GM21423 (cell line): ENCODE results near the gene CTBP1.

ENCODE experiments used
- ATAC-seq: cut with Tn5 transposase; IDR thresholded peaks from one replicate; pipeline ENCODE4 v1.9.1; 2021; ENCODE audit warnings: mild to moderate bottlenecking, moderate library complexity; ENCODE audit not compliant: unreplicated experiment

CTBP1 gene

DNA sequence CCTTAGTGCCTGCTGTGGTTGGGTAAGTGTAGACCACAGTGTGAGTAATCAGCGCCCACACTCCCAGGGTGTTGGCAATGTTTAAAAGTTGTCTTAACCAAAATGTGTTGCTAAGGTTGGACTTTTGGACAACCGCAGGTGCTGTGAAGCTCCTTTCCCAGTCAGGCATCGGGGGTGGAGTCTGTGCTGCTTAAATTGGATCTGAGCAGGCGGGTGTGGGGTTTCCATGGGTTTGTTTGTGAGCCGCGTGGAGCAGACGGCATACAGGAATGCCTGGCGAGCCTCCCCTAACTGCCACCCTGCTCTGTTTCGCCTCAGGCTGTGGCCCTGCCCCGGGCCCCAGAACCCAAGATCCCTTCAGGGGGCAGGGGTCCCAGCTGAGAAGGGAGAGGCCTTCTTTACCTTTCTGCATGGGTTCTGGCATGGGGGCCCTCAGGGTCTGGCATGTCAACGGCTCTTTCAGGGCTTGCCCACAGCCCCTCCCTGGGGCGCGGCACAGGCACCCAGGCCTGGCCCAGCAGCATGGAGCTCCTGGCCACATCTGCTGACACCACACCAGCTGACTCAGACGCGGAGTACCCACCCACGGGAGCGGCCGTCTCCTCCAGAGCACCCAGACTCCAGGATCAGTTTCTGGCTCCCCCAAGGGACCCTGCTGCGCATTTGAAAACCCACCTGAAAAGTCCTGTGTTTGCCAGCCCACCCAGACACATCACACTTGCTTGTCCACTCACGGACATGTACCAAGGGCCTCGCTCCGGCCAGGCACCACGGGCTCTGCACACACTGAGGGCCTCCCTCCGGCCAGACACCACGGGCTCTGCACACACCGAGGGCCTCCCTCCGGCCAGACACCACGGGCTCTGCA lies 71.4 kb downstream of the CTBP1 start:
- no peak for ATAC-seq

DNA sequence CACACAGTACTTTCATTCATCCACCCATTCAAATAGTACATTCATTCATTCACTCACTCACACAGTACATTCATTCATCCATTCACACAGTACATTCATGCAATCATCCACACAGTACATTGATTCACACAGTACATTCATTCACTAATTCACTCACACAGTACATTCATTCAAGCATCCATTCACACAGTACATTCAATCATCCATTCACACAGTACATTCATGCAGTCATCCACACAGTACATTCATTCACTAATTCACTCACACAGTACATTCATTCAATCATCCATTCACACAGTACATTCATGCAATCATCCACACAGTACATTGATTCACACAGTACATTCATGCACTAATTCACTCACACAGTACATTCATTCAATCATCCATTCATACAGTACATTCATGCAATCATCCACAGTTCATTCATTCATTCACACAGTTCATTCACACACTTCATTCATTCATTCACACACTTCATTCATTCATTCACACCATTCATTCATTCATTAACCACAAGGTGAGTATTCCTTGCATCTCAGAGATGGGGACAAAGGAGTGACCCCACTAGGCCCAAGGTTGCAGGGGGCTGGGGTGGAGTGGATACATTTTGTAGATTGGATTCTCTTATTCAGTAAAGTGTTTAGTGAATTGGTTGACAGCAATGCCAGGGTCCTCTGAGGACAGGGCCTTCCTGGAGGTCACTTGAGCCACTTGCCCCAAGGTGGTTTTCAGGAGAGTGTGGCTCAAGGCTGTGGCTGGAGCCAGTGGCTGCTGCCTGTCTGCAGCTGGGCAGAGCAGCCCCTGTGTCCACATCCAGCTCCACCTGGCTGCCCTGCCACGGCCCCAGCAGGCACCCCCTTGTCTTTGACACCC lies 72.3 kb downstream of the CTBP1 start:
- no peak for ATAC-seq

DNA sequence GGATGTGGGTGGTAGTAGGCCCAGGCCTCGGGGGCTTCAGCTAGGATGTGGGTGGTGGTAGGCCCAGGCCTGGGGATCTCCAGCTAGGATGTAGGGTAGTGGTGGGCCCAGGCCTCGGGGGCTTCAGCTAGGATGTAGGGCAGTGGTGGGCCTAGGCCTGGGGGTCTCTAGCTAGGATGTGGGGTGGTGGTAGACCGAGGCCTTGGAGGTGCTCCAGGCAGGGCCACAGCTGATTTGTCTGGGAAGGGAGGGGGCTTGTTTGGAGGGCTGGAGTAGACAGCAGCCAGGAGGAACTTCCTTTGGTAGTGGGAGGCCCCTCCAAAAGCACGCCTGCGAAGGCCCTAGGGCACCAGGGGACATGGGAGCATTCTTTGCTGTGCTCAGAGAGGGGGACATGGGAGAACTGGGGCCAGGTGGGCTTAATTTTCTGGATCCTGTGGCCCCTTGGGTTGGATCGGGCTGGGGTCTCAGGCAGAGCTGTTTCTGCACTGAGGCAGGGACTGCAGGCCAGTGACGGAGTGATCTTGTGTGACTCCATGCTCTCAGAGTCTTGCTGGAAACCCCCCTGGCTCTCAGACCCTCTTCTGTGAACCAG lies 73.2 kb downstream of the CTBP1 start:
- no peak for ATAC-seq

DNA sequence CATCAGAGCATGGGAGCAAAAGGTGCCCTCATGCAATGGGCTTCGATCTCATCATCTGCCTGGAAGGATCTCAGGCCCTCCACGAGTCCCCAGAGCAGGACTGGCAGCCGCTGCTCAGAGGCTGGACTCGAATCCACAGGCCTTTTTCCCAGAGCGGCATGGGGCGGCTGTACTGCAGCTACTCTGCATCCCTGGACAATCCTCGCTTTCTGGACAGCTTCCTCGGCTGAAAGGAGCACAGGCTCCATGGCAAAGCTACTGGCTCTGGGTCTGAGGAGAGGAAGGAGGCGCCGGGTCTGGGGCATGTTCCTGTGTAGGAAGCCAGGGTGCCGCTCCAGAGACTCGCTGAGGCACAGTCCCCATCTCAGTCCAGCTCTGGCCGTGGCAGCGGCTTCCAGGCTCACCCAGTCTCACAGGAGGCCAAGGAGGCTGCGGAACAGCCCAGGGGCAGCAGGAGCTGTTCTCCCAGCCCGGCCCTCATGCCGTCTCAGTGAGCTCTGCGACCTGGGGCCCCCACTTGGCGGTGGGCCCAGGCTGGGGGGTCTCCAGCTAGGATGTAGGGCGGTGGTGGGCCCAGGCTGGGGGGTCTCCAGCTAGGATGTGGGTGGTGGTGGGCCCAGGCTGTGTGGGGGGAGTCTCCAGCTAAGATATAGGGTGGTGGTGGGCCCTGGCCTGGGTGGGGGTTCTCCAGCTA lies 73.8 kb downstream of the CTBP1 start:
- ATAC-seq, result no peak

DNA sequence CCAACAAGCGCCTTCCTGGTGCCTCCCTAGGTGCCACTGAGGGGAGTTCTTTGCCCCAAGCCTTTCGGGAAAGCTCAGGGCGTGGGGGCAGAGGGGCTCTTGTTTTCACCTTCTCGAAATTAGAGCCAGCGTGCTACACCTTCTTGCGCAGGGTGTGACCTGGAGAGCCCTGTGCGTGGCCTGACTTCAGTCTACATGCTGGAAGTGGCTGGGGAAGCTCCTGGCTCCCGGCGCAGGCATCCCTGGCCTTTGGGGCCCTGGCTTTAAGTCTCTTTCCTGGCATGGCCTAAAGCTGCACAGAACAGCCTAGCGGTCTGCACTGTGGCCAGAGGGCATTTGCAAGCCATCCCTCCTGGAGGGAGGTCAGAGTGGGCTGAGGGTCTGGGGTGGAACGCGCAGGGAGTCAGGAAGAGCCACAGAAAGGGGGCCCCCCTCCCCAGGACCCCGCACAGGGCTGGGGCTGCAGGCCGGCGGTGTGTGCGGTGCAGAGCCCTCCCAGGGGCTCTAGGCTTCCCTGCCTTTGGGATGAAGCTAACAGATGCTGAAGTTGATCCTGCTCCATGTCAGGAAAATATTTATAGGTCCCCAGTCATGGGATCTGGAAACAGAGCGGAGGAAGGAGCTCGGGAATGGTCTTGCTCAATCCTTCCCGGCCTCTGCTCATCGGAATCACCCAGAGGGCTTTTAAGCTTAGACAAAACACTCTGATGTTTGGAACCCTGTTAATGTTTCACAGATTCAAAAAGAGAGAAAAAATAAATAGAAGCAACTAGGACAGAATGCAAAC lies 75.8 kb downstream of the CTBP1 start:
- ATAC-seq, result no peak

DNA sequence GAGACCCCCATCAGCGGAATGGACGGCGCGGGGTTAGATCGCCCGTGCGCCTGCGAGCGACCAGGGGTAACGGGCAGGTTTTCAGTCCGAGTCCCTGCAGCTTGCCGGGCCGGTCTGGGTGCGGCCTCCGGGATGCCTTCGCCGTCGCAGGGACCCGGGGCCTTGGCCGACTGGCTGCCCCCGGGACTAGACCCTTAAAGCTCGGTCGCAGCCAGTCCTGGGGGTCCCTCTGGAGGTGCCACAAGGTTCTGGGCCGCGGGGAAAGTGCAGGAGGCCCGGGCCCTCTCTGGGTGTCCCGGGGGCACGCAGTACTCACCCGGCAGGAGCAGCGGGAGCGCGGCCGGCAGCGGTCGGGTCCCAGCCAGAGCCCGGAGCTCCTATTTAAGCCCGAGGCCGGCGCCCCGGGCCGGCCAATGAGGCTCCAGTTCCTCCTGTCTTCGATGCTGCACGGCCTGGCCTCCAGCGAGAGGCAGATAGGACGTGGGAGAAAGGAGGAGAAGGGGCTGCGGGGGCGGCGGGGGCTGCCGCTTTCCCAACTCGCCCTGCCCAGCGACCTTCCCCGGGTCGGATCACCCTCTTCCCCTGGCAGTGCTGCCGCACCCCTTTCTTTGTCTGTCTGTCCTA lies 76.6 kb downstream of the CTBP1 start, which contains the start of gene SPON2:
Gene SPON2 (minus strand): TSS at position 356 of the 624 bp plus-strand sequence.
- ATAC-seq, result no peak

DNA sequence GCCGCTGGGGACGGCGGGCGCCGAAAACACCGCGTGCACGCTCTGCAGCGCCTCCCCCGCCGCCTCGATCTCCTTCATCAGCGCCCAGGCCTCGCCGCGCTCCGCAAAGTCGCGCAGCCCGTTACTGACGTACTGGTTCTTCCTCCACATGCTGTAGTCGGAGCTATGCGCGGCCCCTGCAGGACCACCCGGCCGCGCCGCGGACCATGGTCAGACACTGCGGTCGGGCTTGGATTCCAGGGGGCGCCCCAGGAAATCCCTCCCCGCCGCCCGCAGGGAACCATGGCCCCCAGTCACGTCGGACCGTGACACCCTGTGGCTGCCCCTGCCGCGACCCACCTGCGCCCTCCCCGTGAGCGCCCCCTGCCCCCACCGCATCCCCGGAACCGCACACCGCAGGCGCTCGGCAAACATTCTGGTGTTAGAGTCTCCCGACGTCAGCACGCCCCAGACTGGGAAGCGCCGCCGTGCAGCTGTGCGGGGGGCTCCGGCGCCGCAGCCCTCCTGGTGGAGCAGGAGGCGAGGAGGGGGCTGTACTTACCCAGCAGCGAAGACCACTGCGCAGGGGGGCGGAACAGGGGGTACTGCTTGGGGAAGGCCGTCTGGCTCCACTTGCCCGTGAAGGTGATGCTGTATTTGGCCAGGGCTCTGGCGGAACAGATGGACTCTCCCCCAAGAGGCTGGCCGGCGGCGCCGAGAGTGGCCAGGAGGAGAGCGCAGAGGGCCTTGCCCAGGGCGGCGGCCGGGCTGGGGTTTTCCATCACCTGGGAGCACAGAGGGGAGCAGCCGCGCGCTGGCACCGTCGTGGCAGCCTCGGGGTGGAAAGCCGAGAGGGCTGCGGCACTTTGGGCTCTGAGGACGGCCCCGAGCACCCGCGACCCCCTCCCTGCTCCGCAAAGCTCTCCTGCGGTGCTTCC lies 77.4 kb downstream of the CTBP1 start:
- ATAC-seq, result no peak

DNA sequence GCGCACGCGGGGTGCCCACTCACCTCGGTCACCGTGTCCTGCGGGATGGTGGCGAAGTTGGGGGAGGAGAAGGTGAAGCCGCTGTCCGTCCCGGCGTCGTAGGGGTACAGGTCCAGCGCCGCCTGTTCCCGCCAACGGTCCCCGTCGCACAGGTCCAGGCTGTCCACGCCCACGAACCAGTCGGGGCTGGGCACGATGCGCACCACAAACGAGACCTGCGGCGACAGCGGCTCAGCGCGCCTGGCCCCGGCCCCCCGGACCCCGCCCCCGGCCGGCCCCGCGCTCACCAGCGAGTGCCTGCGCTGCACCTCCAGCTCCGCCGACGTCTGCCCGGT lies 78.0 kb downstream of the CTBP1 start:
- no peak for ATAC-seq

DNA sequence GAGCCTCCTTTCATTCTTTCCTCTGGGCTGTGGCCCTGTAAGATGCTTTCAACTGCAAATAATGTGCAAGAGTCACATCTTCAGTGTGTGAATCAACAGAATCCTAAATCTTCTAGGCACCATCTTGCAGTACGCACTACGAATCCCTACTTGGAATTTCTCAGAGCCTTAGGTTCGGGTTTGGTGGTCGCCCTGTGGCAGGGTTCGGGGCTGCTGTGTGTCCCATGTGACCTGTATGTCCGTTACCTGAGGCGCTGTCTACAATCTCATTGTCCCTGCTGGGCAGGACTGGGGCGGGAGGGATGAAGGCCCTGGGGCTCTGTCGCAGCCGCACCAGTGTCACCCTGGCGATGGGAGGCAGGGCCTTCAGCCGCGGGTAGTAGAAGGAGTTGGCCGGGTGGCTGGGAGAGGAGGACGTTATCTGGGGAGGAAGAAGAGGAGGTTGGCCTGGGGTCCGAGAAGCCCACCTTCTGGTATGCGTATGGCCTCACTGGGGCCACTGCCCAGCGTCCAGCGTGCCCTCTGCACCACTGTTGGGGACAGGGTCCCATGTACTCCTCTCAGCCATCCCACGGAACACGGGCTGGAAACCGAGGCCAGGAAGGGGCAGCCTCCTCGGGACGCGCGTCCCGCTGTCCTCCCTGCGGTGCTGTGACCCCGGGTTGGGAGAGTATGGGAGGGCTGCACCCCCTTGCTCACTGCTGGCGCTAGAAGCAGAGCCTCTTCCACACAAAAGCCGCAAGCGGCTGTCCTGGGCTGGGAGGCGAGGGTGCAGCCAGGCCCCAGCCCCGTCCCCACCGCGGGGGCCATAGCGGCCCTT lies 78.6 kb downstream of the CTBP1 start:
- no peak for ATAC-seq

DNA sequence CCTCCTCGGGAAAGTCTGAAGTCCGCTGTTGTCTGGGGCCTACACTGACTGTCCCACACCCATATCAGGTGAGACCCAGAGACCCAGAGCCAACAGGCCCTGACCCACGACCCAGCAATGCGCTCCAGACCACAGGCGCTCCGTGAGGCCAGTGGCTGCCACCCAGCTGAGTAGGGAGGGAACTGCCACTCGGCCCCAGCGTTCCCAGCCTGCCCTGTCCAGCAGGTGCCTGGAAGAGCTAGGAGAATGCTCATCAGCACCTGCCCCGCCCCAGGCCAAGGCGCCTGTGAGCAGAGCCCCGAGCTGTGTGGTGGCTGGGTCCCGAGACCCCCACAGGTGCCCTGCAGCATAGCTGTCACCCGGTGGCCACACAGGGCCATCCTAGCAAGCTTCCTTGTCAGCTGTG lies 79.2 kb downstream of the CTBP1 start:
- ATAC-seq, result no peak

DNA sequence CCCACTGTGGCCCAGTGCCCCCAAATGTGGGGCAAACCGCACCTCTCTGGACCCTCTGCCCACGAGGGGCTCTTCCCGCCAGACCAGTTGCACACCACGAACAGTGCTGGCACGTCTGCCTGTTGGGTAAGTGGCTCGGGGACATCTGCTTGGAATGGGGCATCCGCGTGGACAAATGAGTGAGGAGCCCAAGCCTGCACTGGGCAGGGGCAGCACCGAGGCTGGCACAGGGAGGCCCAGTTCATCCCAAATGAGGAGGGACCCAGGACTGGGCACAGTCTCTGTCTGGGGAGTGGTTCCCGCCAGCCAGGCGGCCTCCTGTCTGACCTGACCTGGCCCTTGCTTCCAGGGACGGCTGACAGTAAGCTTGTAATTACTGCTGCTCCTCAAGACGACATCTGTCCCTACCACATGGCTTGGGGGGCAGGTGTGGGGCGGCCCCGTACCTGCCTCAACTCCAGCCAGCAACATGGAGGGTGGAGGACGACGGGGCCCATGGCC lies 79.7 kb downstream of the CTBP1 start:
- ATAC-seq, result no peak

DNA sequence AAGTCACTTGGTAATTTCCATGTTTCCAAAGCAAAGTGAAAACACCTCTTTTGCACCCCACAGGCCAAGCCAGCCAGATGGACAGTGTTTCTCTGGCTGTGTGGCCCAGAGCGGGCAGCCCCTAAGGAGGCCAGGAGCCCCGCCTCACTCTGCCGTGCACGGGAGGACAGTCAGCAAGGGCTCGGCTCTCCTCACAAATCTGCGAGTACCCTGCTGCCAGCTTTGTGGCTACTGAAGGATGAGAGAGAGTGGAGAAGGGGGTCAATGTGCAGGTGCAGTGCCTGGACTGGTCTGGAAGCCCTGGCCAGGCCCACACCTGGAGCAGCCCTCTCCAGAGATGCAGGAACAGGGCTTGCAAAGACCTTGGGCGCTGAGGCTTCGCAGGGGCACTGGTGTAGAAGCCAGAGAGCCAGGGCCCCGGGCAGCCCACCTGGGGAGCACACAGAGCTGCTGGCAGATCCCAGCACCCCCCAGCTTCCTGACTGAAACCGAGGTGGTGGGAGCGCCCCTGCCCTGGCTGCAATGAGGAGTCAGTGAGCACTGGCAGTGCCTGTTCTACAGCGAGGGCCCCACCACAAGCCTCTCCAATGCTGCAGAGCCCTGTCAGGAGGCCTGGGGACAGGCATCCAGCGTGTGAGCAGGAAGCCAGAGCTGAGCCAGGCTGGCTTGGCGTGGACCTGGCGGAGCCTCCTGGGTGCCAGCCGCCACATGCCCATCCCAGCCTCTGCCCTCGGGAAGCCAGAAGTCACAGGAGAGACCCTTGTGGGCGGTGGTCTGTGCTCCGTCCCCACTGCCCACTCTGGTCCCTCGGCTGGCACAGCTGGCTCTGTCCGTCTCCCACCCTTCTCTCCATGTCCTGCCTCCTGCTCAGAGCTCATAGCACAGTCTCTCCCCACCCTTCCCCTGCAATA lies 80.5 kb downstream of the CTBP1 start:
- ATAC-seq, result no peak

DNA sequence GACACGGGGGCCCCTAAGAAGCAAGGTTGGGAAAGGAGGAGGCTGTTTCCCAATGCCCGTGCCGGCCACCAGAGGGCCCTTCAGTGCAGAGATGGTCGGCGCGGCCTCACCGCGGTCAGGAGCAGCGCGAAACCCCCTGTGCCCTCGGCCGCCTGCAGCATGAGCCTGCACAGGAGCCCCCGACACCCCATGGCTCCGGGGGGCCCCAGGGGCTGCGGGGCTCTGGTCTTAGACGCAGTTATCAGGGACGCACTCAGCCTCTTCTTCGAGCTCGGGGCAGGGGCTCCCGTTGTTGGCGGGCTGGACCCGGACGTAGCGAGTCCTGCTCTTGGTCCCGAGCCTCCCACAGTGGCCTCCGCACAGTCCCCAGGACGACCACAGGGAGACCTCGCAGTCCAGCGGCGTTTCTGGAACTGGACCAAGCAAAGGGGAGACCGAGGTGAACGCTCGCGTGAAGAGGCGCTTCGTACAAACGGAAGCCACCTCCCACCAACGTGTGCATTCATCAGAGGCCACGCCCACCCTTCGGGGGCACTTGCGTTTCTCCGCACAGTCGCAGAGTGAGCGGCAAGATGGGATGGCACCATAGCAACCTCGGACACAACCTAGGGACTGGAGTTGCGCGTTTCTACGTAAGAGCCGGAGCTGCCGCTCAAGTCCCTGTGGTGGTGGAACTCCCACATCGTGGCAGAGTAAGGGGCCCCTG lies 81.5 kb downstream of the CTBP1 start:
- peak; percentile 72 for ATAC-seq

DNA sequence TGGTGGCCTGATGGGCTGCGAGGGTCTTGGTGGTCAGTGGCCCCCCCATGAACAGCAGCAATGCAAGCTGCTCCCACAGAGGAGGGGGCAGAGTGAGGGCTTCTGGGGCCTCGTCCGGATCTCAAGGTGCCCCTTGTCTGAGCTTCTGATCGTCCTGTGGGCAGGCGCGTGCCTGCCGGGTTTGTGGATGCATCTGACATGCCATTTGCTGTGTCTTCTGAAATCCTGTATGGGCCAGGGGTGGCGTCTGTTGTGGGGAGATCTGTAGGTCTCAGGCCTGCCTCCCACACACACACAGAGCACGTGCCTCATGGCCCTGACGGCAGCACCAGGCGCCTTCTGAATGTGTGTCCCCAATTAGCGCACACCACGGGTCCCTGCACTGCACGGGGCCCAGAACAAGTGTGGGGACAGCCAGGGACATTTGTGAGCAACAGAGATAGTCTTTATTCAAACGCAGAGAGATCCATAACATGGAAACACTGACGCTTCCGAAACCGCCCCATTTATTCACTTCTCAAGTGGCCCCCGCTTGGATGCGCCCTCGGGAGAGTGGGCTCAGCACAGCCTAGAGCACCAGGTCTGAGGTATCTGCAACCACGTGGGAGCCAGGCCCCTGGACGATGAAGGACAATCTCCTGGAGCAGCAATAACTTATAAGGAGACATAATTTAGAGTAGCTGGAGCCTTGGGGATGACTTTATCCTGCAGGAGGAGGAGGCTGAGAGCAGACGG lies 82.3 kb downstream of the CTBP1 start:
- ATAC-seq, result no peak

DNA sequence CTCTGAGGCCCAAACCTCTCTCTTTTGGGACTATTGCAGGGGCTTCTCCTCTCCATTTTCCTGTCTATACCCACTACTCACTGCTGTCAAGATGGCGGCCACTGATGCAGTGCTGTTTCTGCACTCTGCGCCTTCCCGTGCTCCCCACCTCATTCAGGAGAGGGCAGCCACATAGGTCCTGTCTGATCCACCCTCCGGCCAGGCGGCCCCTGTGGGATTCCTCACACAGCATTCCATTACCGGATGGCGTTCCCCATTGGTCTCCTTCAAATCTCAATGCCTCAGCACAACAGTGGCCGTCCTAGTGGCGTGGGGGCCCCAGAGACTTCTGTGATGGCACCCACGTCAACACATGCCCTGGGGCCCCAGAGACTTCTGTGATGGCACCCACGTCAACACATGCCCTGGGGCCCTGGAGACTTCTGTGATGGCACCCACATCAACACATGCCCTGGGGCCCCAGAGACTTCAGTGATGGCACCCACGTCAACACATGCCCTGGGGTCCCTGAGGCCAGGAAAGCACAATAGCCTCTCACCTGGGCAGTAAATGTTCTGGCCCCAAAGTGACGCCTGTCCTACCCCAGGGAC lies 83.9 kb downstream of the CTBP1 start:
- ATAC-seq, result no peak
